Cerebellar nuclear complex (tissue), 1 donor: ENCODE data around the gene CGREF1.
"Not testable (repeated sequence)": the region's sequence is repeated elsewhere in the genome, so short reads cannot be mapped to it uniquely, and the experiment has no call there.

Experiments
- DNase-seq, 2 experiments: peaks; one replicate each; lab custom pipeline; 2025; lab: John Stamatoyannopoulos, UW

Gene CGREF1

DNA sequence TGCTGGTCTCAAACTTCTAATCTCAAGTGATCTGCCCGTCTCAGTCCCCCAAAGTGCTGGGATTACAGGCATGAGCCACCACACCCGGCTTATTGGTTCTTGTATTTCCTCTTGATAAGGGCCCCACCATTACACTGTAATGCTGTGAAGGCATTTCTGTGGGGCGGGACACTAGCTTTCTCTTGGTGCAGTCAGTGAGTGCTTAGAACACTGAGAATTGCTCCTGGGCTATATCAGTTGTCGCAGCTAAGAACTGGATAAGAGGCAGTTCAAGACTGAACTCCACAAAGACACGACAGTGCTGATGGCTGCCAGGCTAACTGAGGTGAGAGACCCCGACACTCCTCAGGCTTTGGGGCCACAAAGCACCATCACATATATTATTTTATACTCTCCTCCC, 30.3 kb downstream of the CGREF1 start:
- no peak for DNase-seq

- DNase-seq, result no peak
Measured at GRCh38 chr2:27087823-27088410, 31.0 kb downstream of the CGREF1 start.

DNA sequence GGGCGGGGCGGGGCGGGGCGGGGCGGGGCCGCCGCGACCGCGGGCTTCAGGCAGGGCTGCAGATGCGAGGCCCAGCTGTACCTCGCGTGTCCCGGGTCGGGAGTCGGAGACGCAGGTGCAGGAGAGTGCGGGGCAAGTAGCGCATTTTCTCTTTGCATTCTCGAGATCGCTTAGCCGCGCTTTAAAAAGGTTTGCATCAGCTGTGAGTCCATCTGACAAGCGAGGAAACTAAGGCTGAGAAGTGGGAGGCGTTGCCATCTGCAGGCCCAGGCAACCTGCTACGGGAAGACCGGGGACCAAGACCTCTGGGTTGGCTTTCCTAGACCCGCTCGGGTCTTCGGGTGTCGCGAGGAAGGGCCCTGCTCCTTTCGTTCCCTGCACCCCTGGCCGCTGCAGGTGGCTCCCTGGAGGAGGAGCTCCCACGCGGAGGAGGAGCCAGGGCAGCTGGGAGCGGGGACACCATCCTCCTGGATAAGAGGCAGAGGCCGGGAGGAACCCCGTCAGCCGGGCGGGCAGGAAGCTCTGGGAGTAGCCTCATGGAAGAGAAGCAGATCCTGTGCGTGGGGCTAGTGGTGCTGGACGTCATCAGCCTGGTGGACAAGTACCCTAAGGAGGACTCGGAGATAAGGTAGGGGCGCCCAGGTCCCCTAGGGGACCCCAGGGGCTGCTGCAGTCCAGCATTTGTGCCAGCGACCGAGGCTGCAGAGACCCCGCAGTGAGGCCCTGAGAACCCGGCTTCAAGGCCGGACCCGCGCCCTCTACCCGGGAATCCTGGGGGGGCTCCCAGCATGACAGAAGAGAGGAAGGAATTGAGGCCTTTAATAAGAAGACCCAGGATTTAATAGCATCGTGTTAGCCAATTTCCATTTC, 32.0 kb downstream of the CGREF1 start, which contains the start of gene KHK:
Gene KHK (plus strand): TSS at position 49 of the 870 bp plus-strand sequence. CDS start 488 bp downstream, at position 537.
- DNase-seq, result no peak

DNA sequence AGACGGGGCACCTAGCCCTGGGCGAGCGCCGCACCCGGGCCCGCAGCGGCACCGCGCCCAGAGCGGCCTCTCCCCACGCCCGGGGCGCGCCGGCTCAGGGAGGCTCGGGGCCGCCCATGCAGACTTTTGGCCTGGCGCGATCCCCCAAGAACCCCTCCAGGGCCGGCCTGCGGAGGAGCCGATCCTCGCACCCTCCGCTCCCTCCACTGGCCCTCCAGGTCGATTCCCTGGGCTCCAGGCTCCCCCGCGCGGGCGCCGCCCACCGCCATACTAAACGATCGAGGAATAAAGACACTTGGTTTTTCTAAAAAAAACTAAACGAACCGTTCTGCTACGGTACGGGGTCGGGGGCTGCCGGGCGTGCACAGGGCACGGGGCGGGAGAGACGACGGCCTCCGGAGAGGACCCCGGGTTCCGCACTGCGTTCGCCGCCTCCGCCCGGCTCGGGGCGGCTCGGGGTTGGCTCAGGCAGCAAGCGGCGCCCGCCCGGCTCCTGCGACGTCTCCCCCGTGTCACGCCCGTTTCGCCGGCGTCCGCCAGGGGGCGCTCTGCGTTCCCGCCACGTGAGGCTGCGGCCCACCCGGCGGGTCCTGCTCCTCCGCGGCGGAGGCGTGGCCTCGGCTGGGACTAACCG, 32.7 kb downstream of the CGREF1 start:
- DNase-seq, result peak; percentile 29 to 80

DNA sequence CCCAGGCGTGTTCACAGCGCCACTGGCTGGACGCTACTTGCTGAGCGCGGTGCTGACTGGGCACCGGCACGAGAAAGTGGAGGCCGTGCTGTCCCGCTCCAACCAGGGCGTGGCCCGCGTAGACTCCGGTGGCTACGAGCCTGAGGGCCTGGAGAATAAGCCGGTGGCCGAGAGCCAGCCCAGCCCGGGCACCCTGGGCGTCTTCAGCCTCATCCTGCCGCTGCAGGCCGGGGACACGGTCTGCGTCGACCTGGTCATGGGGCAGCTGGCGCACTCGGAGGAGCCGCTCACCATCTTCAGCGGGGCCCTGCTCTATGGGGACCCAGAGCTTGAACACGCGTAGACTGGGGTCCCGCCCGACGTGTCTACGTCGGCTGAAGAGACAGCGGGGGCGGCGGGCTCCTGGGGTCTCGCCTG, 33.2 kb downstream of the CGREF1 start:
- no peak for DNase-seq

- no peak for DNase-seq
Measured at GRCh38 chr2:27085062-27085672, 33.8 kb downstream of the CGREF1 start.

DNA sequence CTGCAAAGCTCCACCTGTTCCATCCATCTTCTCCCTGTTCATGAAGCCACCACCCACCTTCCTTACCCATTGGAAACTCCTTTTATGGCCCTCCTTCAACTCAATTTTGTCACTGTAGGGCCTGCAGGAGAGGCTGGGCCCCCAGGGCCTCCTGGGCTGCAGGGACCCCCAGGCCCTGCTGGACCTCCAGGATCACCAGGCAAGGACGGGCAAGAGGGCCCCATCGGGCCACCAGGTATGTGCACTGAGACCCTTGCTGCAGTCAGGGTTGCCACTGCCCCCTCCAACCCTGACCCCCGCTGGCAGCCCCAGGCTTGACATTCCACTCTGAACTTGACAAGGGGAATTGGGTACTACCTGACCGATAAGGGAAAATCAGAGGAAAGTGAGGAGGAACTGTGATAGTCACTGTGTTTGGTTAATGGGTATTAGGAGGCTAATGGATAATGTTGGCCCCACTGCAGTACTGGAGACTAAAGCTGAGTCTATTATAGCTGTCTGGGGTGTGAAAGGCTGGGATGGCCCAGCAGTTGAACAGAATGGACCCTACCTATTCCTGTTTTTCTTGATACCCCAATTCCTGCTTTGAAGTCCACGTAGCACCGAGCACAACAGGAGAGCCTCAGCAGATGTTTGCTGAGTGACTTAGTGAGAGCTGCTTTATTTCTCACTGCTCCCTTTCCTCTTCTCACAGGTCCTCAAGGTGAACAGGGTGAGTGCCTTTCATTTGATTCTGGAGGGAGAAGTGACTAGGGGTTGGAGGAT, 34.4 kb downstream of the CGREF1 start:
- DNase-seq, result no peak

DNA sequence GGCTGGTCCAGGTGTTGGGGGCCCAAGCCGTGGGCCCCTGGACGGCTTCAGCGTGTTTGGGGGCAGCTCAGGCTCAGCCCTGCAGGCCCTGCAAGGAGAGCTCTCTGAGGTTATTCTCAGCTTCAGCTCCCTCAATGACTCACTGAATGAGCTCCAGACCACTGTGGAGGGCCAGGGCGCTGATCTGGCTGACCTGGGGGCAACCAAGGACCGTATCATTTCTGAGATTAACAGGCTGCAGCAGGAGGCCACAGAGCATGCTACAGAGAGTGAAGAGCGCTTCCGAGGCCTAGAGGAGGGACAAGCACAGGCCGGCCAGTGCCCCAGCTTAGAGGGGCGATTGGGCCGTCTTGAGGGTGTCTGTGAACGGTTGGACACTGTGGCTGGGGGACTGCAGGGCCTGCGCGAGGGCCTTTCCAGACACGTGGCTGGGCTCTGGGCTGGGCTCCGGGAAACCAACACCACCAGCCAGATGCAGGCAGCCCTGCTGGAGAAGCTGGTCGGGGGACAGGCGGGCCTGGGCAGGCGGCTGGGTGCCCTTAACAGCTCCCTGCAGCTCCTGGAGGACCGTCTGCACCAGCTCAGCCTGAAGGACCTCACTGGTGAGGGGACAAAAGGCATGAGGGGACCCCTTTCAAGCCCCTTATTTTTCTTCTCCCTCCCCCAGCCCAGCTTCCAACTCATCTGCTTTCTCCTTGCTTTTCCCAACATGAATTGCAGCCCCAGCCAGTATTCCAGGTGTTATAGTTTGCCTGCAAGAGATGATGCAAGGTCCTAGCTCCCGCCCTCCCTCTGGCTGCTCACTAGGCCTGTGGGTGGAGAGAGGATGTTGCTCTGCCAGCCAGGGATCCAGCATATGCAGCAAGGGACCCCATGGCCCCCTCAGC, 35.3 kb downstream of the CGREF1 start:
- DNase-seq, result no peak

DNA sequence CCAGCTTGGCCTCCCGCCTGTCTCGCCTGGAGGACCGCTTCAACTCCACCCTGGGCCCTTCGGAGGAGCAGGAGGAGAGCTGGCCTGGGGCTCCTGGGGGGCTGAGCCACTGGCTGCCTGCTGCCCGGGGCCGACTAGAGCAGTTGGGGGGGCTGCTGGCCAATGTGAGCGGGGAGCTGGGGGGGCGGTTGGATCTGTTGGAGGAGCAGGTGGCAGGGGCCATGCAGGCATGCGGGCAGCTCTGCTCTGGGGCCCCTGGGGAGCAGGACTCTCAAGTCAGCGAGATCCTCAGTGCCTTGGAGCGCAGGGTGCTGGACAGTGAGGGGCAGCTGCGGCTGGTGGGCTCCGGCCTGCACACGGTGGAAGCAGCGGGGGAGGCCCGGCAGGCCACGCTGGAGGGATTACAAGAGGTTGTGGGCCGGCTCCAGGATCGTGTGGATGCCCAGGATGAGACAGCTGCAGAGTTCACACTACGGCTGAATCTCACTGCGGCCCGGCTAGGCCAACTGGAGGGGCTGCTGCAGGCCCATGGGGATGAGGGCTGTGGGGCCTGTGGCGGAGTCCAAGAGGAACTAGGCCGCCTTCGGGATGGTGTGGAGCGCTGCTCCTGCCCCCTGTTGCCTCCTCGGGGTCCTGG, 36.0 kb downstream of the CGREF1 start:
- DNase-seq, result no peak

DNA sequence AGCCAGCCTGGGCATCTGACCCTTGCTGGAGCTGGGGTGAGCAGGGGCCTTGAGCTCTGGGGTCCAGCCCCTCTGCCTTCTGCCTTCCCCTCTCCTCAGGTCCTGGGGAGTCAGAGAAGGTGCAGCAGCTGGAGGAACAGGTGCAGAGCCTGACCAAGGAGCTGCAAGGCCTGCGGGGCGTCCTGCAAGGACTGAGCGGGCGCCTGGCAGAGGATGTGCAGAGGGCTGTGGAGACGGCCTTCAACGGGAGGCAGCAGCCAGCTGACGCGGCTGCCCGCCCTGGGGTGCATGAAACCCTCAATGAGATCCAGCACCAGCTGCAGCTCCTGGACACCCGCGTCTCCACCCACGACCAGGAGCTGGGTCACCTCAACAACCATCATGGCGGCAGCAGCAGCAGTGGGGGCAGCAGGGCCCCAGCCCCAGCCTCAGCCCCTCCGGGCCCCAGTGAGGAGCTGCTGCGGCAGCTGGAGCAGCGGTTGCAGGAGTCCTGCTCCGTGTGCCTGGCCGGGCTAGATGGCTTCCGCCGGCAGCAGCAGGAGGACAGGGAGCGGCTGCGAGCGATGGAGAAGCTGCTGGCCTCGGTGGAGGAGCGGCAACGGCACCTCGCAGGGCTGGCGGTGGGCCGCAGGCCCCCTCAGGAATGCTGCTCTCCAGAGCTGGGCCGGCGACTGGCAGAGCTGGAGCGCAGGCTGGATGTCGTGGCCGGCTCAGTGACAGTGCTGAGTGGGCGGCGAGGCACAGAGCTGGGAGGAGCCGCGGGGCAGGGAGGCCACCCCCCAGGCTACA, 36.8 kb downstream of the CGREF1 start:
- DNase-seq, result no peak

DNA sequence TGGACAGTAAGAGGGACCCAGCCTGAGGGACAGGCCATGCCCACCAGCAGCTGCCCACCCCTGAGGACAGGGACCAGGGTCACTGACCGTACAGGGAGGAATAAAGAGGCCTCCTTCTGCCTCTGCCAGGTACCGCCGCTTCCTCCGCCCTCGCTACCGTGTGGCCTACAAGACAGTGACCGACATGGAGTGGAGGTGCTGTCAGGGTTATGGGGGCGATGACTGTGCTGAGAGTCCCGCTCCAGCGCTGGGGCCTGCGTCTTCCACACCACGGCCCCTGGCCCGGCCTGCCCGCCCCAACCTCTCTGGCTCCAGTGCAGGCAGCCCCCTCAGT, 38.4 kb downstream of the CGREF1 start:
- no peak for DNase-seq

GRCh38 chr2:27080140-27080469, 38.8 kb downstream of the CGREF1 start:
- no peak for DNase-seq

- DNase-seq, result no peak
Measured at GRCh38 chr2:27079233-27080139, 39.4 kb downstream of the CGREF1 start.

DNA sequence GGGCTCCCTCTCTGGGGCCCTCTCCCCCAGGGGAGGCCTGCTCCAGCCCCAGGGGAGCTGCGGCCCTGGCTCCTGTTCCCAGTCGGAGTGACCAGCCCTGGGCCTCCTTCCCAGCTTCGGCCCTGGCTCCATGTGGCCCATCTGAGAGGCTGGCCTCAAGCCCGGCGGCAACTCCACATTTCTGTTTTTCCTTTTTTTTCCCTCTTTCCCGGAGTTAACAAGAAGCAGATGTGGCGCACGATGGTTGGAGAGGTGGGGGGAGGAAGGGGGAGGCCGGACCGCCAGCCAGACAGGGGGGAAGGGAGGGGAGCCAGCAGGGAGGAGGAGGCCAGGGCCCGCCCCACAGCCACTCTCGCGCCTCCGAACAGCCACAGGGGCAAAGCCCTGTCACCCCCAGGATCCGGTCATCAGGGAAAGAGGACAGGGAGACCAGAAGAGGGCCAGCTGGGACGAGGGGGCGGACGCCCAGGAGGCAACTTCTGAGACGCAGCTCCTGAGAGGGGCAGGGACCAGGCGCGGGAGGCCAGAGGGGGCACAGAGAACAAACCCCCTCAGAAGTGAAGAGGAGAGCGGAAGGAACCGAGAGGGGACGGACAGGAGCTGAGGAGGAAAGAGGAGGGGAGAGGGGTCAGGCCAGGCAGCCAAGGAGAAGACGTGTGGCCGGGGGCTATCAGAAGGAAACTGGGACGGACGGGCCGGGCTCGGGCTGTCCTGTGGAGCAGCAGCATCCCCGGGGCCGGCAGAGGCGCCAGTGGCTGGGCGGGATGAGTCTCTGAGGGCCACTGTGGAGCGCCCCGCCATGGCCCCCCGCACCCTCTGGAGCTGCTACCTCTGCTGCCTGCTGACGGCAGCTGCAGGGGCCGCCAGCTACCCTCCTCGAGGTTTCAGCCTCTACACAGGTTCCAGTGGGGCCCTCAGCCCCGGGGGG, 40.4 kb downstream of the CGREF1 start, which contains the start of gene EMILIN1:
Gene EMILIN1 (plus strand): TSS at position 349 of the 928 bp plus-strand sequence. CDS start 451 bp downstream, at position 800.
- DNase-seq, result no peak

GRCh38 chr2:27077231-27077630, 41.7 kb downstream of the CGREF1 start:
- DNase-seq, result no peak

DNA sequence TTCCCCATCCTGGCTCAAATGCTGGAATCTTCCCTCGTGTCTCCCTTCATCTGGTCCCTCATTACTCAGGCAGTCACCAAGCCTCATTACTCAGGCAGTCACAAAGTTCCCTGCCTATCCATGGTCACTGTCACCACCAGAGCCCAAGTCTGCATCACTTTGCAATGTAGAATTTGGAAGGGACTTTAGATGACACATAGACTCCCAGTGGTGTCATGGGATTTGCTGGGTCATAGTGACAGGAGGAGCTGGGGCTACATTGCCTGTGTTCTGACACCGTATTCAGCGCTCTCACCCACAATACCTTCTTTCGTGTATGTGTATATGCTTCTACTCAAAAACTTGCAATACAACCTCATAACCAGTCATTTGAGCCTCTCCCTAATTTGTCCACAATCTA, 42.6 kb downstream of the CGREF1 start:
- DNase-seq, result no peak

DNA sequence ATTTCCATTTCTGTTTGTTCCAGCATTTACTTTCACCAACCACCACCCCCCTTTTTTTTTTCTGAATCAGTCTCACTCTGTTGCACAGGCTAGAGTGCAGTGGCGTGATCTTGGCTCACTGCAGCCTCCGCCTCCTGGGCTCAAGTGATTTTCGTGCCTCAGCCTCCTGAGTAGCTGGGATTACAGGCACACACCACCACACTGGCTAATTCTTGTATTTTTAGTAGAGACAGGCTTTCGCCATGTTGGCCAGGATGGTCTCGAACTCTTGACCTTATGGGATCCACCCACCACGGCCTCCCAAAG, 43.4 kb downstream of the CGREF1 start:
- DNase-seq, result not testable (repeated sequence)
